Hepatic stellate cell (primary cell): ENCODE measurements around the gene ALDH3A2.
"Not testable (repeated sequence)": the region's sequence is repeated elsewhere in the genome, so short reads cannot be mapped to it uniquely, and the experiment has no call there.

Experiments
- DNase-seq: peaks from one replicate; pipeline ENCODE4 v3.0.0; 2011; ENCODE audit warnings: low spot score

ALDH3A2 gene

GRCh38 chr17:19678581-19679453 is 30.3 kb downstream of the ALDH3A2 start:
- DNase-seq, result no peak

DNA sequence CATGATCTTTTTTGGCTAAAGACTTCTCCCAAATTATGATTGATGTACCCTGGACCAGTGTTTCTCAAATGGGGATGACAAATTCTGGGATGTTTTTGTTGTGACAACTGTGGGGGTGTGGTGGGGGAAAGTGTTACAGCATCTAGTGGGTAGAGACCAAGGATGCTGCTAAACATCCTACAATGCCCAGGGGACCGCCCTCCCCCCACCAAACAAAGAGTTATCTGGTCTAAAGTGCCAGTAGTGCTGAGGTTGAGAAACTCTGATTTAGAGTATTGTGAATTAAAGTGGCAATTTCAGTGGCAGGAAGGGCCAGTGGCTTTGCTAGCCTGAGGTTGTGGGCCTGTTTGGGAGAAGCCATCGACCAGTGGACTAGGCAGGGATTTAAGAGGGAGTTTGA is 34.6 kb downstream of the ALDH3A2 start:
- DNase-seq, result no peak

DNA sequence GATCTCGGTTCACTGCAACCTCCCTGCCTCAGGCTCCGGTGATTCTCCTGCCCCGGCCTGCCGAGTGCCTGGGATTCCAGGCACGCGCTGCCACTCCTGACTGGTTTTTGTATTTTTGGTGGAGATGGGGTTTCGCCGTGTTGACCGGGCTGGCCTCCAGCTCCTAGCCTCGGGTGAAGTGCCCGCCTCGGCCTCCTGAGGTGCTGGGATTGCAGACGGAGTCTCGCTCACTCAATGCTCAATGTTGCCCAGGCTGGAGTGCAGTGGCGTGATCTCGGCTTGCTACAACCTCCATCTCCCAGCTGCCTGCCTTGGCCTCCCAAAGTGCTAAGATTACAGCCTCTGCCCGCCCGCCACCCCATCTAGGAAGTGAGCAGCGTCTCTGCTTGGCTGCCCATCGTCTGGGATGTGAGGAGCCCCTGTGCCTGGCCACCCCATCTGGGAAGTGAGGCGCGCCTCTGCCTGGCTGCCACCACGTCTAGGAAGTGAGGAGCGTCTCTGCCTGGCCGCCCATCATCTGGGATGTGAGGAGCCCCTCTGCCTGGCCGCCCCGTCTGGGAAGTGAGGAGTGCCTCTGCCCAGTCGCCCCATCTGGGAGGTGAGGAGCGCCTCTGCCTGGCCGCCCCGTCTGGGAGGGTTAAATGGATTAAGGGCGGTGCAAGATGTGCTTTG is 36.5 kb downstream of the ALDH3A2 start:
- DNase-seq, result not testable (repeated sequence)

GRCh38 chr17:19686400-19687090 is 38.0 kb downstream of the ALDH3A2 start:
- DNase-seq, result no peak

DNA sequence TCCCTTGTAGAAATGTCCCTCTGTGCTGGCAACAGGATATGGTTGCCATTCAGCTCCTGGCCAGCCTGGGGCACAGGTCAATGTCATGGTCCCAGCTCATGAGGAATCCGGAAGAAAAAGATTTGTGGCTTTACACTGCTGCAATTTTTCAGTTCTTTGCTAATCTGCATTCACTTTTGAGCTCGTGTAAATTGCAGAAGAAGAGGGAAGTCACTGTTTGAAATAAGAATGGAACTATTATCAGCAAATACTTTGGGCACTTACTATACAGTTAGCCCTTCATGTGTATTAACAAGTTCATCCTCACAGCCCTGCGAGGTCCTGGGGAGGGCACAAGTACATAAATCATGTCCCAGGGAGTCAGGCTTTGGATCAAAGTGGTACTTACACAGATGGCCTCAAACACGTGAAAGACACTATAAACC is 53.7 kb downstream of the ALDH3A2 start:
- DNase-seq, result no peak

- DNase-seq, result no peak
These were observed 54.7 kb downstream of the ALDH3A2 start for GRCh38 chr17:19703106-19703827.

DNA sequence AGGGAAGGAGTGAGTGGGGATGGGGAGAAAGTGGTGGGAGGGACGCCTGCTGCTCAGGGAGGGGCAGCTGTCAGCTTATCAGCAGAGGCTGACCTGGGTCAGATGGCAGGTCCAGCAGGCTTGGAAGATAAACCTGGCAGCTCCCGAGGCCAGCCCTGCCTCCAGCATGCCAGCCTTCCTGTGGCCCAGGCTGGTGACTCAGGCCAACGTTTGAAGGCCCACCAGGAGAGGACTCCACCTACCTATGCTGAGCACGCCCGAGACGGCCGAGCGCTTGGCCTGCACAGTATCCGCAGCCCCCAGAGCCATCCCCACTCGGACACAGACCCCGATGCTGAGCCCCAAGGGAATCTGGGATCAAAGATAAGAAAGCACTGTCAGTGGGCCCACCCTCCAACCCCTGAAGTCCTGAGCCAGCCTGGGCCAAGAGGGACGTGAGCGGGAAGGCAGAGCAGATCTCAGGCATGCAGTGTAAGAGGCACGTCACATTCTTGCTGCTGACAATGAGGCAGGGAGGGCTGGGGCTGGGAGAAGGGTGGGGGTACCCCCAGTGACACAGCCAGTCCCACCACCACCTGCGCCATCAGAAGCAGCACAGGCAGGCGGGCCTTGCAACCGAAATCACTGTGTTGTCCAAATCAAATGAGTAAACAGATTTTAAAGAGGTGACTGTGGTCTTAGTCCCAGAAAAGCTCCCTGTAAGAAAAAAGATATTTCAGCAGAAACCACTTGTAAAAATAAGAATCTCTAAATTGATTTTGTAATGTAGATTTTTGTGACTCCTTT is 55.5 kb downstream of the ALDH3A2 start:
- DNase-seq, result peak; percentile 6

DNA sequence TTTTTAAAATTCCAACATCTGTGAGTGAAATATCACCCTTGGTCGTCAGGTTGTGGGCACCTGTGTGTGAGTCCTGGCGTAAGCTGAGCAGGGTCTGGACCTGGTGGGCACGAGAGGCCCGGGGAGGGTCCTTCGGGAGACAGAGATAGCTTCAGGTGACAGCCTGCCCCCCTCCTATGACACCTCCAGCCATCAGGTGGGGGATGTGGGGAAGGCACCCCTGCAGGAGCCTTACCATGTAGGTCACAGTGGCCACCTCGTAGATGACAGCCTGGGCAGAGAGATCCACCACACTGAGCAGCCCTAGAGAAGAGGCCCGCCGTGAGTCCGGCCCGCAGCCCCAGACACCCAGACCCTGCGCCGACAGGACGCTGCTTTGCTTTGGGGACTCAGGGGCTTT is 56.6 kb downstream of the ALDH3A2 start:
- DNase-seq, result peak; percentile 6

GRCh38 chr17:19705771-19706770 is 57.5 kb downstream of the ALDH3A2 start:
- DNase-seq, result peak; percentile 7

- DNase-seq, result peak; percentile 6
These were observed 58.5 kb downstream of the ALDH3A2 start for GRCh38 chr17:19706791-19707727.

- DNase-seq, result peak; percentile 3
These were observed 59.2 kb downstream of the ALDH3A2 start for GRCh38 chr17:19707728-19708221.

DNA sequence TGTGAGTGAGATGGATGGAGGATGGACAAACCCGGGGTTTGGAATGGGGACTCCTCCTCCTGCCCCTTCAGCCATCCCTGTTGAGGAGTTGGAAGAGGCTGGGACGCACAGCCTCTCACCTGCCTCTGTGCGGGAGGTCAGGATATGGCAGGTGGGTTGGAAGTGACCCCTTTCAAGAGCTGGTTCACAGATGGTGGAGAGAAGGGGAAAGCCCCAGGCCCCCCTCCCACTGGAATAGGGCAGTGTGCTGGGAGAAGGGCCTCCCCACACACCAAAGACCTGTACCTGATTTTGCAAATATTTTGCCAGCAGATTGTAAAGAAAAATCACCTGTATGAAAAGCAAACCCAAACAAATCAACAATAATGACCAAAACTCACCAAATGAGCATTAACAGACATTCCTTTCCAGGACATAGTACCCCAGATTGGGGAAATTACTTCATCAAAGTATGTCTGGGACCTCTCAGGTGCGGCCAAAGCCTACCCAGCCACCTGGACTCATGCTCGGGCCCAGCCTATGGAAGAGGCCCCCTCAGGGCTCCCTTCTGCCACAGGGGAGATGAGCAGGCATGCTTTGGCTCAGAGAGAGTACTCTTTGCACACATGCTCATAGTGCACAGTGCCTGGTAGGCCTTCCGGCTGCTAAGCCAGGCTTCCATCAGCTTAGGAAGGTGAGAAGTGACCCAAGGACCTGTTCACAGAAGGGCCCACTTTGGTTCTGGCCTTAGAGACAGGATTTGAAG is 60.1 kb downstream of the ALDH3A2 start:
- peak; percentile 6 for DNase-seq

DNA sequence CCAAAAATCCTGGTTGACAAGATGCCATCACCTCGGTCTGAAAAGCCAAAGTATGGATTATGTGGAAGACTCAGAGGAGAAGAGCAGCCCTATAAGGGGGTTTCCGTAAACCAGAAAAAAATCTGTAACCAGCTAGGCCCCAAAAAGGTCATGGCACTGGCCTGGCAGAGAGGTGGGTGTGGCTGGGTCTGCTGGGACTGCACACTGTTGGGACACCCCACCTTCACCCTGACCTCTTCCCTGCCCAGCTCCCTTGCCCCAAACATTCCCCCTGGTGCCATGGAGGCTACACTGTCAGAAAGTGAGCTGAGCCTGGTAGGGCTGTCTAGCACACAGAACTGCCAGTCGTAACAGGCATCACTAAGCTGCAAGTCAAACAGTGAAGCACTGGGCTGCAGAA is 61.3 kb downstream of the ALDH3A2 start:
- DNase-seq, result peak; percentile 3

GRCh38 chr17:19712436-19713004 is 64.0 kb downstream of the ALDH3A2 start:
- no peak for DNase-seq

- no peak for DNase-seq
These were observed 64.9 kb downstream of the ALDH3A2 start for GRCh38 chr17:19713462-19713861.

GRCh38 chr17:19713901-19714361 is 65.4 kb downstream of the ALDH3A2 start:
- DNase-seq, result no peak
